Liver (tissue), 3 donors: ENCODE data around the gene MS4A15.

Source experiments
- CTCF ChIP-seq: fragments of 150-350 bp; IDR thresholded peaks from 2 replicates; pipeline ENCODE4 v1.5.1; 2017; ENCODE audit warnings: improper control_type of control experiment, low read depth, low read length; ENCODE audit not compliant: missing input control
- GABPA ChIP-seq, 2 donors: IDR thresholded peaks in 1 of 2; conservative IDR thresholded peaks in 1 of 2; 2 replicates each; pipeline ENCODE4 v1.6.1; 2016; ENCODE audit warnings: antibody characterized with exemption in 2 of 2, mild to moderate bottlenecking in 1 of 2, moderate library complexity in 1 of 2
- NR2F2 ChIP-seq: IDR thresholded peaks from 2 replicates; pipeline ENCODE4 v1.6.1; 2016; ENCODE audit warnings: antibody characterized with exemption
- RAD21 ChIP-seq, 2 donors: IDR thresholded peaks; 2 replicates each; pipeline ENCODE4 v1.6.1; 2016; ENCODE audit warnings: antibody characterized with exemption in 2 of 2, mild to moderate bottlenecking in 2 of 2
- SP1 ChIP-seq: IDR thresholded peaks from 2 replicates; pipeline ENCODE4 v1.6.1; 2018; ENCODE audit warnings: antibody characterized with exemption, mild to moderate bottlenecking
- TAF1 ChIP-seq: conservative IDR thresholded peaks from 2 replicates; pipeline ENCODE4 v1.6.1; 2016; ENCODE audit warnings: antibody characterized with exemption, mild to moderate bottlenecking
- donor health status: healthy.
- donor health status: healthy.

- no peak for TF ChIP-seq CTCF
- no peak for TF ChIP-seq NR2F2
- no peak for TF ChIP-seq SP1
- no peak for TF ChIP-seq RAD21 (IDR thresholded peaks at IDR 0.05)
- TF ChIP-seq TAF1 = no peak
- TF ChIP-seq GABPA (IDR thresholded peaks at IDR 0.05 in 1 of 2, conservative IDR thresholded peaks at IDR 0.05 in 1 of 2) = no peak
These were observed 53.5 kb downstream of the MS4A15 start for GRCh38 chr11:60810151-60810550.
